ENCODE data around the gene KRTAP9-2.
"Not testable (repeated sequence)": the region's sequence is repeated elsewhere in the genome, so short reads cannot be mapped to it uniquely, and the experiment has no call there.

KRTAP9-2 gene, protein sequence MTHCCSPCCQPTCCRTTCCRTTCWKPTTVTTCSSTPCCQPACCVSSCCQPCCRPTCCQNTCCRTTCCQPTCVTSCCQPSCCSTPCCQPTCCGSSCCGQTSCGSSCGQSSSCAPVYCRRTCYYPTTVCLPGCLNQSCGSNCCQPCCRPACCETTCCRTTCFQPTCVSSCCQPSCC

DNA sequence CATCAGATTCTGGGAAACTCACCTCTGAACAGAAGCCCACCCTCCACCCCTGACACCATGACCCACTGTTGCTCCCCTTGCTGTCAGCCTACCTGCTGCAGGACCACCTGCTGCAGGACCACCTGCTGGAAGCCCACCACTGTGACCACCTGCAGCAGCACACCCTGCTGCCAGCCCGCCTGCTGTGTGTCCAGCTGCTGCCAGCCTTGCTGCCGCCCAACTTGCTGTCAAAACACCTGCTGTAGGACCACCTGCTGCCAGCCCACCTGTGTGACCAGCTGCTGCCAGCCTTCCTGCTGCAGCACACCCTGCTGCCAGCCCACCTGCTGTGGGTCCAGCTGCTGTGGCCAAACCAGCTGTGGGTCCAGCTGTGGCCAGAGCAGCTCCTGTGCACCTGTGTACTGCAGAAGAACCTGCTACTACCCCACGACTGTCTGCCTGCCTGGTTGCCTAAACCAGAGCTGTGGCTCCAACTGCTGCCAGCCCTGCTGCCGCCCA lies at the start of gene KRTAP9-2:
TSS of gene KRTAP9-2 (plus strand) at position 51 of the 498 bp plus-strand sequence. CDS start at position 58, 7 bp downstream.
- DNase-seq (ENCODE audit: low read depth in 2 of 2) = not testable (repeated sequence)

DNA sequence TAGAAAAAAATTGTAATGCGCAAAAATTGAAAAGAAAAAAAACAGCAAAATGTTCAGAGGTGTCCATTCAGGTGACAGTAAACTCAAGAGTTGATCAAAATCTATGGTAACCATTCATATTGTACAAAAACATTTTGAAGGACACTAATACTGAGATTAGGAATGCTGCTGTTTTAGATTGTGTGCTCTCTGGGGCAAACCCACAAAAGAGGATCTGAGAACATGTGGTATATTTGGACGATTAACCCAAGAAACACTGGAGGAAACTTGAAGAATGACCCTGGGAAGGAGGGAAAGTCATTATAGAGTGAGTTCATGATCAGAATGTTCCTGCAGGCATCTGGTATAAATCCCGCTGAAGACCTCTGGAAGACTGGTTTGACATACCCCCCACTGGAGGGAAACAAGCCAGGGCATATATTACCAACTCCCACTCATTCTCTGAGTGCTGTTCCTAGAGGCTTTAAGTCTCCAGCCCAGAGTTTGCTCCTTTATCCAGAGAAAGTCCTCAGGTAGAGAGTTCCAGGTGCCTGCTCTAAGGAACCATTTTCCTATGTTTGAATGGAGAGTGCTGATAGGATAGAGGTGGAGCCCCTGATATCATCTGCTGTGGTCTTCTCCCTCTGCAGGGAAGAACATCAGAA lies 49.6 kb upstream of the KRTAP9-2 start:
- no peak for DNase-seq (ENCODE audit: low read depth in 2 of 2)

DNA sequence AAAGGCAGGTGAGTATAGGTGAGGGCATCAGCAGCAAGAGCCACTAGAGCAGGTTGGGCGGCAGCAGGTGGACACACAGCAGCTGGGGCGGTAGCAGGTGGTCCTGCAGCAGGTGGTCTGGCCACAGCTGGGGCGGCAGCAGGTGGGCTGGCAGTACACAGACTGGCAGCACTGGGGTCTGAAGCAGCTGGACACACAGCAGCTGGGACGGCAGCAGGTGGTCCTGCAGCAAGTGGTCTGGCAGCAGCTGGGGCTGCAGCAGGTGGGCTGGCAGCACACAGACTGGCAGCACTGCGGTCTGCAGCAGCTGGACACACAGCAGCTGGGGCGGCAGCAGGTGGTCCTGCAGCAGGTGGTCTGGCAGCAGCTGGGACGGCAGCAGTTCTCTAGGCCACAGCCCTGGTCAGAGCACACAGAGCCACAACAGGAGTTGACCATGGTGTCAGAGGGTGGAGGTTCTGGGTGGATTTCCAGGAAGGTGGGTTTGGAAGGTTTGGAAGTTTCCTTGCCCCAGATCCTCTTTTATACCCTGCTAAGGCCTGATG lies 48.6 kb upstream of the KRTAP9-2 start, which contains the start of gene KRTAP4-2:
TSS of gene KRTAP4-2 (minus strand) at position 495 of the 545 bp plus-strand sequence. CDS start at position 438, 57 bp downstream.
- no peak for DNase-seq (ENCODE audit: low read depth in 2 of 2)

DNA sequence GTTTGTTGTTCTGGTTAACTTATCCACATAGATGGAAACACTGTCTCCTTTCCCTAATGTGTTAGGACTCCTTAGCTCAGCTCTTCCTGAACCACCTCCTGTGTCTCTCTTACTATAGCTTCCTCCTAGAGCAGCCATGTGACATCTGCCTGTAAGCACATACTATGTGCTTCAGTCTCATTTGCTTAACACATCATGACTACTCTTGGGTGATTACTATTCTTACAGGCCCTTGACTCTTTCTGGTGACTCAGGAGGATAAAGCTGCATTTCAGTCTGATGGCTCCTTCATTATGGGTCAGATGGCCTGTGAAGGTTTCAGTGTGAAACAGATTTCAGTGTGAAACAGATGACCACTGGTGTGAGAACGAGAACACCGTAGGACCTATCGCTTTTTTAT lies 48.1 kb upstream of the KRTAP9-2 start:
- no peak for DNase-seq (ENCODE audit: low read depth in 2 of 2)

DNA sequence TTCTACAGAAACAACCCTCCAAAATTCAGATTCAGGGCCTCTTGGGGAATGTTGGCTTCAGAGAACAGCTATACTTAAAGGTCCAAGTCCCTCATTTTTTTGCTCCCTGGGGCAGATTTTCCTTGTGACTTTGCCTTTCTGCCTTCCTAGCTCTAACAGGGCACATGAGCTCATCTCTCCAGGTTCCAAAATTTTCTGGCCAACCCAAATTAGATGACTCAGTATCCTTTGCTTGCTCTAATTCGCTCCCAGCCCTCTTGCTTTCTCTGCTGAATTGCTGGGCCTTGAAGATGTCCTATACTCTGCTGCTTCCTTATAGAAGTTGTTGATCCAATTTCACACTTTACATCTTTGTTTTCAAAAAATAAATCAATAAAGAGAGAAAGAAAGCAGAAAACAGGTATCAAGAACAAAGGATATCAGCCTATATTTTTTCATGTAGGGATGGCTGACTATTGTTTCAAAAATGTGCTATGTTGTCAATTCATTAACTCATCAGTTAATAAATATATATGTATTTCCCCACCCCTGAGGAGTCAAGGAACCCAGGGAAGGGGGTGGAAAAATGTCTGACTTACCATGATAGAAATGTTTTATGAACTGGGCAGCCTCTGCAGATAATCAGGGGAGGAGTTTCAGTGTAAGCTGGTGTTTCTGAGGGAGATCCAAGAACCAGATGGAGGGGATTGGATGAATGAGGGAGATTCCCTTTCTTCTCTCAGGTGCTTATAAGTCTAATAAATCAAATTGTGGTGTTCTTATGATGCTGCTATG lies 47.4 kb upstream of the KRTAP9-2 start:
- no peak for DNase-seq (ENCODE audit: low read depth in 2 of 2)

DNA sequence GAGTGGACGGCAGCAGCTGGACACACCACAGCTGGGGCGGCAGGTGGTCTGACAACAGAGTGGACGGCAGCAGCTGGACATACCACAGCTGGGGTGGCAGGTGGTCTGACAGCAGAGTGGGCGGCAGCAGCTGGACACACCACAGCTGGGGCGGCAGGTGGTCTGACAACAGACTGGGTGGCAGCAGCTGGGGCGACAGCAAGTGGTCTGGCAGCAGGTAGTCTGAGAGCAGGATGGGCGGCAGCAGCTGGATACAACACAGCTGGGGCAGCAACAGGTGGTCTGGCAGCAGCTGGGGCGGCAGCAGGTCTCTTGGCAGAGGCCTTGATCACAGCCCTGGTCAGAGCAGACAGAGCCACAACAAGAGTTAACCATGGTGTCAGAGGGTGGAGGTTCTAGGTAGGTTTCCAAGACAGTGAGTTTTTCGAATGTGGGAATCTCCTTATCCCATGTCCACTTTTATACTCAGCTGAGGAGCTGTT lies 41.9 kb upstream of the KRTAP9-2 start, which contains the start of gene KRTAP4-1:
TSS of gene KRTAP4-1 (minus strand) at position 432 of the 482 bp plus-strand sequence. CDS start at position 375, 57 bp downstream.
- no peak for DNase-seq (ENCODE audit: low read depth in 2 of 2)

DNA sequence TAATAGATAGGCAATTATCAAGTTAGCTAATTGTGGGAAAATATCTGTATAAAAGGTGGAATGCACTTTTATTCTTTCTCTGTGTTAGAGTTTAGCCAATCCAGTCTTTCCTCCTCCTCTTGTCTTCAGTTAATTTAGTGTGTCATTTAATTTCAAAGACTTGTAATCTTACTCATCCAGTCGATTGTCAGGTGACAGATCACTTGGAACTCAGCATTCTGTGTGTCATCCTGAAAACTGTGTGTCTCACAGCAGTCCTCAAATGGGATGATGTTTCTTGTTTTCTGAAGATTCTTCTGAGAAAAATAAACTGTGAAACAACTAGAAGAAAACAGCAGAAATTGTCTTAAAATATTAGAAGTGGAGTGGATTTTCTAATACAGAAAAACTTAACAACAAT lies 41.4 kb upstream of the KRTAP9-2 start:
- no peak for DNase-seq (ENCODE audit: low read depth in 2 of 2)

DNA sequence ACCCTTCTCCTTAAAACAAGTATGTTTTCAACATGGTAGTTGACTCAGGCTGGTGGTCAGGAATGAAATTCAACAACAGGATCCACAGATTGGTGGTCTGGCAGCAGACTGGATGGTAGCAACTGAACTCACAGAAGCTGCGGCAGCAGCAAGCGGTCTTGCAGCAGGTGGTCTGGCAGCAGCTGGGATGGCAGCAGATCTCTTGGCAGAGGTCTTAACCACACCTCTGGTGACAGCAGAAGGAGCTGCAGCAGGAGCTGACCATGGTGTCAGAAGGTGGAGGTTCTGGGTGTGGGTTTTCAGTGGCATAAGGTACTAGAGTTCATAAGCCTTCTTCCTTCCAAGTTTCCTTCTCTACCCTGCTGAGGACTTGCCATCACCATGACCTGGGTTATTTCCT lies 39.6 kb upstream of the KRTAP9-2 start:
- DNase-seq (ENCODE audit: low read depth in 2 of 2) = no peak

DNA sequence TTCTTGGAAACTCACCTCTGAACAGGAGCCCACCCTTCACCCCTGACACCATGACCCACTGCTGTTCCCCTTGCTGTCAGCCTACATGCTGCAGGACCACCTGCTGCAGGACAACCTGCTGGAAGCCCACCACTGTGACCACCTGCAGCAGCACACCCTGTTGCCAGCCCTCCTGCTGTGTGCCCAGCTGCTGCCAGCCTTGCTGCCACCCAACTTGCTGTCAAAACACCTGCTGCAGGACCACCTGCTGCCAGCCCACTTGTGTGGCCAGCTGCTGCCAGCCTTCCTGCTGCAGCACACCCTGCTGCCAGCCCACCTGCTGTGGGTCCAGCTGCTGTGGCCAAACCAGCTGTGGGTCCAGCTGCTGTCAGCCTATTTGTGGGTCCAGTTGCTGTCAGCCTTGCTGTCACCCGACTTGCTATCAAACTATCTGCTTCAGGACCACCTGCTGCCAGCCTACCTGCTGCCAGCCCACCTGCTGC lies 36.6 kb upstream of the KRTAP9-2 start, which contains the start of gene KRTAP9-1:
TSS of gene KRTAP9-1 (plus strand) at position 51 of the 482 bp plus-strand sequence. CDS start at position 51, 0 bp downstream.
- not testable (repeated sequence) for DNase-seq (ENCODE audit: low read depth in 2 of 2)

DNA sequence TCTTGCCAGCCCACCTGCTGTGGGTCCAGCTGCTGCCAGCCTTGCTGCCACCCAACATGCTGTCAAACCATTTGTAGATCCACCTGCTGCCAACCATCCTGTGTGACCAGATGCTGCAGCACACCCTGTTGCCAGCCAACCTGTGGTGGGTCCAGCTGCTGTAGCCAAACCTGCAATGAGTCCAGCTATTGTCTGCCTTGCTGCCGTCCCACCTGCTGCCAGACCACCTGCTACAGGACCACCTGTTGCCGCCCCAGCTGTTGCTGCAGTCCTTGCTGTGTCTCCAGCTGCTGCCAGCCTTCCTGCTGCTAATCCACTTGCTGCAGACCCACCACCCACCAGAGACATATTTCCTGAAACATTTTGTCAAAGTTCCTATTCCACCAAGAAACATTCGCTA lies 36.1 kb upstream of the KRTAP9-2 start:
- DNase-seq (ENCODE audit: low read depth in 2 of 2) = no peak

DNA sequence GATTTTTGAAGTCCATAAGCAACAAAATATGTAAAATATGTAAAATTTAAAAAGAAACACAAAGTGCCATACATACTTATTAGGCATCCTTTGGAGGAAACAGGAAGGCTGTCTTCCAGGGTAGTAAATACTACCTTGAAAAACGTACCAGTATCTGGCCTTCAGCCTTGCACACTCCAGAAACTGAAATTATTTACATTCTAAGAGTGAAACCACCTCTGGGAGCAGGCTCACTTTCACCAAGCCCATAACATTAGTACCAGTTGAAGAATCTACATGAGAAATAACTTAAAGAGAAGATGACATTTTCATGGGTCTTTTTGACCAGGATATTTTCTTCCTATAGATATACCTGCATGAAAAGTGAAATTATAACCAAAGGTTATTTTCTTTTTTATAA lies 30.4 kb upstream of the KRTAP9-2 start:
- no peak for DNase-seq (ENCODE audit: low read depth in 2 of 2)

DNA sequence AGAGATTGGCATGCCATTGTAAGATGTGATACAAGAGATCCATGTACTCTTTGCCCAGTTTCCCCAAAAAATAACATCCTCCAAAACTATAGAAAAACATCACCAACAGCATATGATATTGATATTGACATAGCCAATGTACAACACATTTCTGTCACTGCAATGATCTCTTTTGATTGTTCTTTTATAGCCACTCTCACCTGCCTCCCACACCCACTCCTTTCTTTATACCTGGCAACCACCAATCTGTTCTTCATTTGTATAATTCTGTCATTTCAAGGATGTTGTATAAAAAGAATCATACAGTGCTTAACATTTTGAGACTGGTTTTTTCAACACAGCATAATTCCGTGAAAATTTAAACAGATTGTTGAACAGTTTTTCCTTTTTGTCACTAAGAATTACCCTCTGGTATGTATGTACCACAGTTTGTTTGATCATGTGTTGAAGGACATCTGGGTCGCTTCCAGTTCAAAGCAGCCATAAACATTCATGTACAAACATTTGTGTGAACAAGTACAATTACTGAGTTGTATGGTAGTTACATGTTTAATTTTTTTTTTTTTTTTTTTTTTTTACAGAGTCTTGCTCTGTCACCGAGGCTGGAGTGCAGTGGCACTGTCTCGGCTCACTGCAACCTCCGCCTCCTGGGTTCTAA lies 26.9 kb upstream of the KRTAP9-2 start:
- no peak for DNase-seq (ENCODE audit: low read depth in 2 of 2)

DNA sequence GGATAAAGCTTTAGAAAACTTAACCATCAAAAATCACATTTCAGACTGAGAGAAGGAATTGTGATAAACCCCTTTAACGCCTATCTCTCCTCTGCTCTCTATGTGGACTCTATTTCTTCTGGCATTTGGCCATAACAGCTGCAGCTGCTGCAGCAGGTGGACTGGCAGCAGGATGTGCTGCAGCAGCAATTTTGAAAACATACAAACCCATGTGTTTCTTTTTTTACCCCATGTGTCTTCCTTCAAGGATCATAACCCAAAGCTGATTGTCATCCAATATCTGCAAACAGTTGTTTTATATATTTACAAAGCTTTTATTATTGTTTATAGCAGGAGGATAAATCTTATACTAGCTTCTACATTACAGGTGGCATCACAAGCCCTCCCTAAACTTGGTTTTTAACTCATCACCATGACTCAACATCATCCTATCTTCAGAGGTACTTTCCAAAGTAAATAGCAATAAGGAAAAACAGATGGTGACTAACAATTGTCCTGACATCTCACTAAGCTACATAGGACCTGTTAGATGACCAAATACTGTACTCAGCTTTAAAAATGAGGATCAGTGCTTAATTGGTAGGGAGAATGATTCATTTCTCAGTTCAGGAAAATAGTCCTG lies 14.5 kb upstream of the KRTAP9-2 start:
- no peak for DNase-seq (ENCODE audit: low read depth in 2 of 2)

DNA sequence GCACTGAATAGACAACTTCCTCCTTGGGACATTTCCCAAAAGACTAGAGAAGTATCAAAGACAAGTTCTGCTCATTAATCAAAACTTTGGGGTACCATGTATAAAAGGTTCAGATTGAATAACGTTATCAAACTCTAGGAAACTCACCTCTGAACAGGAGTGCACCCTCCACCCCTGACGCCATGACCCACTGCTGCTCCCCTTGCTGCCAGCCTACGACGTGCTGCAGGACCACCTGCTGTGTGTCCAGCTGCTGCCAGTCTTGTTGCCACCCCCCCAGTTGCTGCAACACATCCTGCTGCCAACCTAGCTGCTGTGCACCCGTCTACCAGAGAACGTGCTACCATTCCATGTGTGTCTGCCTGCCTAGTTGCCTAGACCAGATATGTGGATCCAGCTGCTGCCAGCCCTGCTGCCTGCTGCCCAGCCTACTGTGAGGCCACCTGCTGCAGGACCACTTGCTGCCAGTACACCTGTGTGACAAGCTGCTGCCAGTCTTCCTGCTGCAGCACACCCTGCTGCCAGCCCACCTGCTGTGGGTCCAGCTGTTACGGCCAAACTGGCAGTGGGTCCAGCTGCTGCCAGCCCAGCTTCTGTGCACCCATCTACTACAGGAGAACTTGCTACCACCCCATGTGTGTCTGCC lies 13.8 kb upstream of the KRTAP9-2 start:
- DNase-seq (ENCODE audit: low read depth in 2 of 2) = no peak

DNA sequence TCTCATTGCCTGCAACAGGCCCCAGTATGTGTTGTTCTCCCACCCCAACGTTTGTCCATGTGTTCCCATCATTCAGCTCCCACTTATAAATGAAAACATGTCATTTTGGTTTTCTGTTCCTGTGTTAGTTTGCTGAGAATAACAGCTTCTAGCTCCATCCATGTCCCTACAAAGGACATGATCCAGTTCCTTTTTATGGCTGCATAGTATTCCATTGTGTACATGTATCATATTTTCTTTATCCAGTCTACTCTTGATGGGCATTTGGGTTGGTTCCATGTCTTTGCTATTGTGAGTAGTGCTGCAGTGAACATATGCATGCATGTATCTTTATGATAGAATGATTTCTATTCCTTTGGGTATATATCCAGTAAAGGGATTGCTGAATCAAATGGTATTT lies 10.8 kb upstream of the KRTAP9-2 start:
- no peak for DNase-seq (ENCODE audit: low read depth in 2 of 2)

DNA sequence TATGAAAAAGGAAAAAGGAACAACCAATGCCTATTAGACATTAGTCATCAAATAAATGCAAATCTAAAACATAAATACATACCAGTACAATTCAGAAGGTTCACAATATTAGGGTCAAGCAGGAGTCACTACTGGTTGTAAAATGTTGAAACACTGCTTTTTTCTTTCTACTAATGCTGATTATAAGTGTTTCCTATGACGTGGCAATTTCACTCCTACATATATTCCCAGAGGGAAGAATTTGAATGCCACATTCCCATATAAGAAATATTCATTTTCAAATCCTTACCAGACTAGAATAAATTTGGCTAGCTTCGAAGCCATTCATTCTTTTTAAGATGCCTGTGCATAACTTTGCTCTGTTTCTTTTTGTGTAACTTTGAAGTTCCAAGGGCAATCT lies 2.6 kb upstream of the KRTAP9-2 start:
- no peak for DNase-seq (ENCODE audit: low read depth in 2 of 2)

DNA sequence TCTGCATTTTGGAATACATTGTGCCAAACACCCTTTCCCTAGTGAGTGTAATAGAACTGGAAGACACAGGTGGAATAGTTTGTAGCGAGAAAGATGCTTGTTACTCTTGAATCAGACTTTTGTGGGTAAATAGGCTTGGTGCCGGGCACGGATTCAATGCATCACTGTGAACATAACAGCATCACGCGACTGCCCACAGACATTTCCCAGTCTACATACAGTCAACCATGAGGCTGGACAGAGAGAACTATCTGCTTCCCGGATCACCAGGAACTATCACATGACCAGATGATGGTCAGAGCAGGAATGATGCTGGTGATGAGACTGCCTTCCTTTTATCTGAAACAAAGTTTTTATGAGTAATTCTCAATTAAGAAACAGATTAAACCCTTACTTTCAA lies 397 bp upstream of the KRTAP9-2 start:
- no peak for DNase-seq (ENCODE audit: low read depth in 2 of 2)

DNA sequence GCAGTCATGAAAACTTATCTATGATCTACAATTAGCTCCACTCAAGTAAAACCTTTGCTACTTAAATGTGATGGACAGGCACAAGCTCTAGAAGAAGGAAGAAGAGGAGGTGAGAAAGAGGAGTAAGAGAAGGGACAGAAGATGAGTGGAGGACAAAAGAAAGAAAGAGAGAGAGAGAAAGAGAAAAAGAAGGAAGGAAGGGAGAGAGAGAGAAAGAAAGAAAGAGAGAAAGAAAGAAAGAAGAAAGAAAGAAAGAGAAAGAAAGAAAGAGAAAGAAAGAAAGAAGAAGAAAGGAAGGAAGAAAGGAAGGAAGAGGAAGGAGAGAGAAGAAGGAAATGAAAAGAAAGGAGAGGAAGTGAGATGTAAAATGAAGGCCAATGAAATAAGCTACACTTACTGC lies 3.6 kb downstream of the KRTAP9-2 start:
- DNase-seq (ENCODE audit: low read depth in 2 of 2) = no peak

DNA sequence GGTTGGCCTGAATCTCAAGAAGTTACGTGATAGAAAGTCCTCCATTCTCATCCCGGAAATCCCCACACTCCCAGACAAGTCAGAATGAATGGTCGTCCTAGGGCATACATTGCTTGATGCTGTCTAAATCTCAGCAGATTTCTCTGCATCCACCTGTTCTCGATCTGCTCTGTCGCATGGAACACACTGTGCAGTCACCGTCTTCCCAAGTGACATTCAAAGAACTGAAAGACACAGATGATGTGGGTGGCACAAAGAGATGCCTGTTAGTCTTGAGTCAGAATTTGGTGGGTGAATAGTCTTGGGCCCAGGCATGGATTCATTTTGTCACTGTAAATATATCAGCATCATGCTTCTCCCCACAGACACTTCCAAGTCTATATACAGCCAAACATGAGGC lies 5.3 kb downstream of the KRTAP9-2 start:
- no peak for DNase-seq (ENCODE audit: low read depth in 2 of 2)

DNA sequence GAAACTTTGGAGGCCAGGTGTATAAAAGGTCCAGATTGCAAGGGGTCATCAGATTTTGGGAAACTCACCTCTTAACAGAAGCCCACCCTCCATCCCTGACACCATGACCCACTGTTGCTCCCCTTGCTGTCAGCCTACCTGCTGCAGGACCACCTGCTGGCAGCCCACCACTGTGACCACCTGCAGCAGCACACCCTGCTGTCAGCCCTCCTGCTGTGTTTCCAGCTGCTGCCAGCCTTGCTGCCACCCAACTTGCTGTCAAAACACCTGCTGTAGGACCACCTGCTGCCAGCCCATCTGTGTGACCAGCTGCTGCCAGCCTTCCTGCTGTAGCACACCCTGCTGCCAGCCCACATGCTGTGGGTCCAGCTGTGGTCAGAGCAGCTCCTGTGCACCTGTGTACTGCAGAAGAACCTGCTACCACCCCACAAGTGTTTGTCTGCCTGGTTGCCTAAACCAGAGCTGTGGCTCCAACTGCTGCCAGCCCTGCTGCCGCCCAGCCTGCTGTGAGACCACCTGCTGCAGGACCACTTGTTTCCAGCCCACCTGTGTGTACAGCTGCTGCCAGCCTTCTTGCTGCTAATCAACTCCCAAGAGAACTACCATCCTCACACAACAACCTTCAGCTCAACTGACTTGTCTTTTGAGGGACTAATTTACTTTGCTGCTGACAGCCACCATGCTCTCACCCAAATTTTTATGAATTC lies 6.1 kb downstream of the KRTAP9-2 start, which contains the start of gene KRTAP9-3:
TSS of gene KRTAP9-3 (plus strand) at position 51 of the 707 bp plus-strand sequence. CDS start at position 104, 53 bp downstream.
- not testable (repeated sequence) for DNase-seq (ENCODE audit: low read depth in 2 of 2)

Data from stimulated activated CD4-positive, alpha-beta T cell treated with anti-CD3 and anti-CD28 coated beads, Interleukin-12 subunit alpha, Interleukin-12 subunit beta, amount 100 ng/mL, for 24 hours (primary cell).